Epithelial cell of prostate (primary cell): Measurements from ENCODE around the gene RALGDS.

Experiments
- DNase-seq: peaks from one replicate; pipeline ENCODE4 v3.0.0-alpha.2; 2011; ENCODE audit warnings: low read depth, low spot score
- H3K27ac ChIP-seq: fragments of 450-650 bp; 2 replicates; pipeline ENCODE4 v1.5.1; 2017; ENCODE audit warnings: mild to moderate bottlenecking

Gene RALGDS

GRCh38 chr9:133121915-133122550 lies 993 bp upstream of the RALGDS start:
- DNase-seq: no peak
- peak overlapping the region; percentile 66 for H3K27ac ChIP-seq

GRCh38 chr9:133120501-133121197 lies 391 bp downstream of the RALGDS start:
- H3K27ac ChIP-seq: peak overlapping the region; percentile 66
- DNase-seq: no peak

GRCh38 chr9:133119846-133120500 lies 1.1 kb downstream of the RALGDS start:
- peak overlapping the region; percentile 66 for H3K27ac ChIP-seq
- no peak for DNase-seq

- no peak overlapping the region for H3K27ac ChIP-seq
- no peak for DNase-seq
Measured at GRCh38 chr9:133119103-133119845, 1.8 kb downstream of the RALGDS start.

GRCh38 chr9:133118568-133118967 lies 2.5 kb downstream of the RALGDS start:
- H3K27ac ChIP-seq: no peak overlapping the region

GRCh38 chr9:133118179-133118520 lies 2.9 kb downstream of the RALGDS start:
- no peak for DNase-seq

More at GRCh38 chr9:133118568-133118967, 2.5 kb downstream of the RALGDS start:
- no peak for DNase-seq

GRCh38 chr9:133117271-133118178 lies 3.5 kb downstream of the RALGDS start:
- H3K27ac ChIP-seq: no peak overlapping the region
- DNase-seq: no peak

More at GRCh38 chr9:133118179-133118520, 2.9 kb downstream of the RALGDS start:
- no peak overlapping the region for H3K27ac ChIP-seq

GRCh38 chr9:133116346-133117231 lies 4.5 kb downstream of the RALGDS start:
- H3K27ac ChIP-seq: no peak overlapping the region
- DNase-seq: no peak

- H3K27ac ChIP-seq: no peak overlapping the region
- DNase-seq: no peak
Measured at GRCh38 chr9:133115604-133116345, 5.3 kb downstream of the RALGDS start.

GRCh38 chr9:133114886-133115603 lies 6.0 kb downstream of the RALGDS start:
- H3K27ac ChIP-seq: no peak overlapping the region
- DNase-seq: no peak

- no peak for DNase-seq
- H3K27ac ChIP-seq: no peak overlapping the region
Measured at GRCh38 chr9:133113949-133114885, 6.8 kb downstream of the RALGDS start.

GRCh38 chr9:133113163-133113948 lies 7.7 kb downstream of the RALGDS start:
- no peak for DNase-seq
- H3K27ac ChIP-seq: no peak overlapping the region

- H3K27ac ChIP-seq: no peak overlapping the region
- DNase-seq: no peak
Measured at GRCh38 chr9:133112663-133113026, 8.4 kb downstream of the RALGDS start.

GRCh38 chr9:133111808-133112662 lies 9.0 kb downstream of the RALGDS start:
- no peak for DNase-seq
- no peak overlapping the region for H3K27ac ChIP-seq
